ENCODE data around the gene MTCL1.

MTCL1 gene

GRCh38 chr18:8826514-8826913 lies 121.2 kb downstream of the MTCL1 start:
- Histone ChIP-seq H2BK5ac (ENCODE audit: low read depth, low read length, poor library complexity) (no peak overlapping the region), H3K36me3 (ENCODE audit: control insufficient read depth in 1 of 2, insufficient read depth in 2 of 2, low read length in 2 of 2) (no peaks in the 10 kb centered on the region), H3K9ac (ENCODE audit: low read length) (no peak overlapping the region), H2BK120ac (ENCODE audit: insufficient read depth, low read length, poor library complexity) (no peak overlapping the region), H3K79me1 (ENCODE audit: low read length) (no peaks in the 10 kb centered on the region), H4K12ac (ENCODE audit: low read depth, low read length) (no peak overlapping the region), H3K79me2 (ENCODE audit: control insufficient read depth, insufficient read depth, low read length, poor library complexity) (no peaks in the 10 kb centered on the region), H3K27me3 (ENCODE audit: insufficient read depth, low read length) (no peaks in the 10 kb centered on the region), H3K4me1 (ENCODE audit: control insufficient read depth in 1 of 2, insufficient read depth in 2 of 2, low read length in 2 of 2) (no peaks in the 10 kb centered on the region), H4K91ac (ENCODE audit: low read depth, low read length) (no peak overlapping the region), H2BK12ac (ENCODE audit: low read length) (no peak overlapping the region), H2AFZ (ENCODE audit: insufficient read depth, low read length, poor library complexity) (no peak overlapping the region), H3K4me3 (ENCODE audit: low read depth, low read length) (no peak overlapping the region), H3K4ac (ENCODE audit: low read depth, low read length) (no peak overlapping the region), H3K18ac (ENCODE audit: low read length) (no peak overlapping the region), H3K14ac (ENCODE audit: low read length) (no peak overlapping the region), H3K27ac (ENCODE audit: low read depth, low read length) (no peak overlapping the region), H2AK5ac (ENCODE audit: low read length) (no peak overlapping the region), H4K8ac (ENCODE audit: low read depth, low read length) (no peak overlapping the region), H3K23ac (ENCODE audit: low read length) (no peak overlapping the region), H3K9me3 (ENCODE audit: insufficient read depth, low read depth, low read length) (peaks cover 1% of the 10 kb centered on the region), H3K4me2 (ENCODE audit: low read length) (no peak overlapping the region)
- no CpG with 5 or more reads among the region's 3 CpGs for WGBS (ENCODE audit: extremely low coverage, insufficient coverage, insufficient read length)
- DNase-seq: no peak

- Histone ChIP-seq H3K79me1 (ENCODE audit: low read length) (no peaks in the 10 kb centered on the region), H3K14ac (ENCODE audit: low read length) (no peak overlapping the region), H3K4me3 (ENCODE audit: low read depth, low read length) (no peak overlapping the region), H2BK12ac (ENCODE audit: low read length) (no peak overlapping the region), H3K9me3 (ENCODE audit: insufficient read depth, low read depth, low read length) (peaks cover 1% of the 10 kb centered on the region), H3K36me3 (ENCODE audit: control insufficient read depth in 1 of 2, insufficient read depth in 2 of 2, low read length in 2 of 2) (no peaks in the 10 kb centered on the region), H4K12ac (ENCODE audit: low read depth, low read length) (no peak overlapping the region), H4K91ac (ENCODE audit: low read depth, low read length) (no peak overlapping the region), H2AFZ (ENCODE audit: insufficient read depth, low read length, poor library complexity) (no peak overlapping the region), H2AK5ac (ENCODE audit: low read length) (no peak overlapping the region), H3K18ac (ENCODE audit: low read length) (no peak overlapping the region), H4K8ac (ENCODE audit: low read depth, low read length) (no peak overlapping the region), H3K27me3 (ENCODE audit: insufficient read depth, low read length) (no peaks in the 10 kb centered on the region), H3K79me2 (ENCODE audit: control insufficient read depth, insufficient read depth, low read length, poor library complexity) (no peaks in the 10 kb centered on the region), H3K9ac (ENCODE audit: low read length) (no peak overlapping the region), H3K4me1 (ENCODE audit: control insufficient read depth in 1 of 2, insufficient read depth in 2 of 2, low read length in 2 of 2) (no peaks in the 10 kb centered on the region), H3K27ac (ENCODE audit: low read depth, low read length) (no peak overlapping the region), H2BK5ac (ENCODE audit: low read depth, low read length, poor library complexity) (no peak overlapping the region), H3K4ac (ENCODE audit: low read depth, low read length) (no peak overlapping the region), H3K4me2 (ENCODE audit: low read length) (no peak overlapping the region), H2BK120ac (ENCODE audit: insufficient read depth, low read length, poor library complexity) (no peak overlapping the region), H3K23ac (ENCODE audit: low read length) (no peak overlapping the region)
- DNase-seq: no peak
- WGBS (ENCODE audit: extremely low coverage, insufficient coverage, insufficient read length): no CpG with 5 or more reads among the region's 12 CpGs
Observed at GRCh38 chr18:8826971-8827370, 121.6 kb downstream of the MTCL1 start.

- H3K9me3 ChIP-seq (ENCODE audit: insufficient read depth, low read depth, low read length): peaks cover 1% of the 10 kb centered on the region
- no peak overlapping the region for H2AK5ac ChIP-seq (ENCODE audit: low read length)
- H4K8ac ChIP-seq (ENCODE audit: low read depth, low read length): no peak overlapping the region
- H2BK12ac ChIP-seq (ENCODE audit: low read length): no peak overlapping the region
- no peak overlapping the region for H2AFZ ChIP-seq (ENCODE audit: insufficient read depth, low read length, poor library complexity)
- H3K18ac ChIP-seq (ENCODE audit: low read length): no peak overlapping the region
- H3K14ac ChIP-seq (ENCODE audit: low read length): no peak overlapping the region
- H3K4me3 ChIP-seq (ENCODE audit: low read depth, low read length): no peak overlapping the region
- H3K27ac ChIP-seq (ENCODE audit: low read depth, low read length): no peak overlapping the region
- no peaks in the 10 kb centered on the region for H3K79me2 ChIP-seq (ENCODE audit: control insufficient read depth, insufficient read depth, low read length, poor library complexity)
- H3K23ac ChIP-seq (ENCODE audit: low read length): no peak overlapping the region
- H3K9ac ChIP-seq (ENCODE audit: low read length): no peak overlapping the region
- no peaks in the 10 kb centered on the region for H3K4me1 ChIP-seq (ENCODE audit: control insufficient read depth in 1 of 2, insufficient read depth in 2 of 2, low read length in 2 of 2)
- H2BK120ac ChIP-seq (ENCODE audit: insufficient read depth, low read length, poor library complexity): no peak overlapping the region
- no peak overlapping the region for H4K12ac ChIP-seq (ENCODE audit: low read depth, low read length)
- no peaks in the 10 kb centered on the region for H3K36me3 ChIP-seq (ENCODE audit: control insufficient read depth in 1 of 2, insufficient read depth in 2 of 2, low read length in 2 of 2)
- no peaks in the 10 kb centered on the region for H3K79me1 ChIP-seq (ENCODE audit: low read length)
- no peak for DNase-seq
- H3K4ac ChIP-seq (ENCODE audit: low read depth, low read length): no peak overlapping the region
- no CpG with 5 or more reads among the region's 7 CpGs for WGBS (ENCODE audit: extremely low coverage, insufficient coverage, insufficient read length)
- no peak overlapping the region for H2BK5ac ChIP-seq (ENCODE audit: low read depth, low read length, poor library complexity)
- no peak overlapping the region for H3K4me2 ChIP-seq (ENCODE audit: low read length)
- no peaks in the 10 kb centered on the region for H3K27me3 ChIP-seq (ENCODE audit: insufficient read depth, low read length)
- H4K91ac ChIP-seq (ENCODE audit: low read depth, low read length): no peak overlapping the region
Observed at GRCh38 chr18:8828300-8828699, 122.9 kb downstream of the MTCL1 start.

GRCh38 chr18:8828798-8829197 lies 123.4 kb downstream of the MTCL1 start:
- Histone ChIP-seq H3K79me1 (ENCODE audit: low read length) (no peaks in the 10 kb centered on the region), H3K36me3 (ENCODE audit: control insufficient read depth in 1 of 2, insufficient read depth in 2 of 2, low read length in 2 of 2) (no peaks in the 10 kb centered on the region), H3K79me2 (ENCODE audit: control insufficient read depth, insufficient read depth, low read length, poor library complexity) (no peaks in the 10 kb centered on the region), H3K18ac (ENCODE audit: low read length) (no peak overlapping the region), H3K9ac (ENCODE audit: low read length) (no peak overlapping the region), H3K14ac (ENCODE audit: low read length) (no peak overlapping the region), H3K27ac (ENCODE audit: low read depth, low read length) (no peak overlapping the region), H4K91ac (ENCODE audit: low read depth, low read length) (no peak overlapping the region), H3K4me2 (ENCODE audit: low read length) (no peak overlapping the region), H2BK5ac (ENCODE audit: low read depth, low read length, poor library complexity) (no peak overlapping the region), H4K12ac (ENCODE audit: low read depth, low read length) (no peak overlapping the region), H3K23ac (ENCODE audit: low read length) (no peak overlapping the region), H3K27me3 (ENCODE audit: insufficient read depth, low read length) (no peaks in the 10 kb centered on the region), H2BK12ac (ENCODE audit: low read length) (no peak overlapping the region), H2AK5ac (ENCODE audit: low read length) (no peak overlapping the region), H4K8ac (ENCODE audit: low read depth, low read length) (no peak overlapping the region), H2BK120ac (ENCODE audit: insufficient read depth, low read length, poor library complexity) (no peak overlapping the region), H3K4me3 (ENCODE audit: low read depth, low read length) (no peak overlapping the region), H2AFZ (ENCODE audit: insufficient read depth, low read length, poor library complexity) (no peak overlapping the region), H3K4me1 (ENCODE audit: control insufficient read depth in 1 of 2, insufficient read depth in 2 of 2, low read length in 2 of 2) (no peaks in the 10 kb centered on the region), H3K4ac (ENCODE audit: low read depth, low read length) (no peak overlapping the region), H3K9me3 (ENCODE audit: insufficient read depth, low read depth, low read length) (peaks cover 1% of the 10 kb centered on the region)
- WGBS (ENCODE audit: extremely low coverage, insufficient coverage, insufficient read length): no CpG with 5 or more reads among the region's 10 CpGs
- no peak for DNase-seq

Measured in trophoblast cell (in vitro differentiated cells and primary cell).